Psoas muscle (tissue), 8 donors: Measurements from ENCODE around the gene ASAP2. TPM values are rescaled to one million over a fixed set of nuclear protein-coding genes. Genes with fewer than 3 reads are reported as not detected.

Experiments used
- ATAC-seq, 4 donors: fragments of 200-7000 bp; cut with Tn5 transposase; one replicate each; pipeline ENCODE4 v1.9.1; 2020; ENCODE audit warnings: moderate library complexity in 3 of 4, mild to moderate bottlenecking in 2 of 4
- DNase-seq, 2 donors: peaks; one replicate each; pipeline ENCODE4 v3.0.0-alpha.2; 2020
- H3K27ac ChIP-seq: fragments of 200-600 bp; one replicate; pipeline ENCODE4 v1.8.0; 2022
- H3K27me3 ChIP-seq, 3 donors: fragments of 200-600 bp in 1 of 3; one replicate each; pipeline versions ENCODE4 v1.6.1 to v1.8.0; 2013 to 2022; ENCODE audit warnings: low read length in 2 of 3, mild to moderate bottlenecking in 2 of 3, moderate library complexity in 1 of 3; ENCODE audit not compliant: insufficient read depth in 3 of 3
- H3K36me3 ChIP-seq, 2 donors: fragments of 200-600 bp in 1 of 2; one replicate each; pipeline versions ENCODE4 v1.6.1 to v1.8.0; 2013 to 2022; ENCODE audit warnings: low read depth in 1 of 2, mild to moderate bottlenecking in 1 of 2, moderate library complexity in 1 of 2; ENCODE audit not compliant: insufficient read depth in 1 of 2
- H3K4me1 ChIP-seq: fragments of 200-600 bp; one replicate; pipeline ENCODE4 v1.8.0; 2022
- H3K4me3 ChIP-seq: fragments of 200-600 bp; one replicate; pipeline ENCODE4 v1.8.0; 2022; ENCODE audit warnings: mild to moderate bottlenecking
- H3K9me3 ChIP-seq: fragments of 200-600 bp; one replicate; pipeline ENCODE4 v1.8.0; 2022
- WGBS, 3 donors: extraction: QIAGEN DNeasy Blood & Tissue Kit; methylation state at CpG; one replicate each; pipeline versions ENCODE4 v1.1.6 to v1.1.7; 2013; 5-methylcytosine and 5-hydroxymethylcytosine counted together
- intact Hi-C, 2 donors: fragments of 100-400 bp; cut with DNase I; formaldehyde crosslinking; loops; one replicate each; pipeline versions ENCODE4 v1.11.0 to v1.14.2; 2022
- polyA plus RNA-seq, 3 donors: library from polyadenylated mRNA; stranded (reverse); fragments of 200-250 nt; gene quantifications; one replicate each; pipeline ENCODE4 v1.2.3, GENCODE V29; 2013
- total RNA-seq, 4 donors: library from RNA; stranded (reverse); fragmentation: NEBNext Ultra II Directional in 2 of 4; extraction: Animal tissue kit (Norgen Biotek cat#: 25700) in 2 of 4; gene quantifications; one replicate each; pipeline versions ENCODE4 v1.2.1 to v1.2.4, GENCODE V29; 2021 to 2023
- TF ChIP-seq, protein P1 (sequence below): fragments of 200-600 bp; IDR thresholded peaks from one replicate; pipeline ENCODE4 v1.8.0; 2022; ENCODE audit warnings: antibody characterized with exemption
- donor health status: healthy with polysubstance abuse.
- donor health status: DM: no; HTN: no; CAD: no; lungs with moderate emphysema.
- donor health status: Bipolar disorder and iron deficiency.
- donor health status: healthy.
- donor health status: DM: yes; HTN: yes; CAD: no.
- donor health status: DM: no; HTN: no; CAD: no.
- donor health status: DM: no; HTN: no; CAD: no.
- donor health status: DM: yes; HTN: yes; CAD: no.

Gene ASAP2
- total and polyA plus RNA-seq, 7 donors, result 1.6 to 9.0 (median 3.3) TPM

DNA sequence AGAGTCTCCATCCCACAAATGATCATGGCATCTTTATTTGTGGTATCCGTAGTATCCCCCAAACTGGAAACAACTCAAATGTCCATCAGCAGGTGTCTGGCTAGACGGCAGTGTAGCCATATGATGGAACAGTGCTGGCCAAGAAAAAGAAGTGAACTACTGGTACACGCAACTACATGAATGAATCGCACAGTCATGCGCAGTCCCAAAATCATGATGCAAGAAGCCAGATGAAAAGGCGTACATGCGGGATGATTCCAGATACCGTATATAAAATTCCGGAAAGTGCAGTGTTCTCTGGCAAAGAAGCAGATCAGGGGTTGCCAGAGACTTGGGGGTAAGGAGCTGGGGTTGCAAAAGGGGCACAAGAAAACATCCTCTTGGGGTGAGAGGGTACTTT, 102.5 kb downstream of the ASAP2 start:
- Histone ChIP-seq H3K36me3 (no peaks in the 10 kb centered on the region), H3K27me3 (no peaks in the 10 kb centered on the region), H3K4me3 (no peak overlapping the region), H3K9me3 (no peaks in the 10 kb centered on the region), H3K4me1 (peaks cover 40% of the 10 kb centered on the region), H3K27ac (peak overlapping the region; percentile 88)
- TF ChIP-seq, protein P1, sequence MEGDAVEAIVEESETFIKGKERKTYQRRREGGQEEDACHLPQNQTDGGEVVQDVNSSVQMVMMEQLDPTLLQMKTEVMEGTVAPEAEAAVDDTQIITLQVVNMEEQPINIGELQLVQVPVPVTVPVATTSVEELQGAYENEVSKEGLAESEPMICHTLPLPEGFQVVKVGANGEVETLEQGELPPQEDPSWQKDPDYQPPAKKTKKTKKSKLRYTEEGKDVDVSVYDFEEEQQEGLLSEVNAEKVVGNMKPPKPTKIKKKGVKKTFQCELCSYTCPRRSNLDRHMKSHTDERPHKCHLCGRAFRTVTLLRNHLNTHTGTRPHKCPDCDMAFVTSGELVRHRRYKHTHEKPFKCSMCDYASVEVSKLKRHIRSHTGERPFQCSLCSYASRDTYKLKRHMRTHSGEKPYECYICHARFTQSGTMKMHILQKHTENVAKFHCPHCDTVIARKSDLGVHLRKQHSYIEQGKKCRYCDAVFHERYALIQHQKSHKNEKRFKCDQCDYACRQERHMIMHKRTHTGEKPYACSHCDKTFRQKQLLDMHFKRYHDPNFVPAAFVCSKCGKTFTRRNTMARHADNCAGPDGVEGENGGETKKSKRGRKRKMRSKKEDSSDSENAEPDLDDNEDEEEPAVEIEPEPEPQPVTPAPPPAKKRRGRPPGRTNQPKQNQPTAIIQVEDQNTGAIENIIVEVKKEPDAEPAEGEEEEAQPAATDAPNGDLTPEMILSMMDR, result no peak
- DNase-seq, result no peak
- intact Hi-C loops, result no loop called here
- 82 to 92% (median 87%) methylated on average over 9 of the region's 9 CpGs for WGBS, 3 donors
- ATAC-seq, result no peak

DNA sequence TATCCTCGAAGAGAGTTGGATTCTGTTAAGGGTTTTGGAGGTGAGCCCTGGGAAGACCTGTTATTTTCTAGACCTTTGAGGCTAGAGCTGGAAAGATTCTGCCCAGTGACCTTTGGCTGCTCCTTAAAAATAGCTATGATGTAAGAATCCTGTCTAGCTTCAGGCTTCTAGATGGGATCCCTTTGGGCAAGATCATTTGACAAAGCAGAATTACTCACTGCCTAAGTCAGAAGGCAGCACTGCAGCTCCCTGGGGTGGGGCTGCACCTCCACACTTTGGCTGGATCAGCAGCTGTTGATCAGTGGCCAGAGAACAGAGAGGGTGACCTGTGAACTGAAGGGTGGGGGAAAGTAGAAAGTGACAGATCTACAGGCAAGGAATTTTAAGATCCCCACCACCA, 103.8 kb downstream of the ASAP2 start:
- Histone ChIP-seq H3K27ac (peak overlapping the region; percentile 88), H3K4me3 (no peak overlapping the region), H3K9me3 (no peaks in the 10 kb centered on the region), H3K36me3 (no peaks in the 10 kb centered on the region), H3K27me3 (no peaks in the 10 kb centered on the region), H3K4me1 (peaks cover 40% of the 10 kb centered on the region)
- DNase-seq (peak; percentile 60 to 83), ATAC-seq (peak; percentile 86 to 93 (median 88))
- TF ChIP-seq, protein P1, result no peak
- intact Hi-C loops, result no loop called here
- 0 to 16% (median 8%) methylated on average over 1 of the region's 1 CpG for WGBS, 3 donors

DNA sequence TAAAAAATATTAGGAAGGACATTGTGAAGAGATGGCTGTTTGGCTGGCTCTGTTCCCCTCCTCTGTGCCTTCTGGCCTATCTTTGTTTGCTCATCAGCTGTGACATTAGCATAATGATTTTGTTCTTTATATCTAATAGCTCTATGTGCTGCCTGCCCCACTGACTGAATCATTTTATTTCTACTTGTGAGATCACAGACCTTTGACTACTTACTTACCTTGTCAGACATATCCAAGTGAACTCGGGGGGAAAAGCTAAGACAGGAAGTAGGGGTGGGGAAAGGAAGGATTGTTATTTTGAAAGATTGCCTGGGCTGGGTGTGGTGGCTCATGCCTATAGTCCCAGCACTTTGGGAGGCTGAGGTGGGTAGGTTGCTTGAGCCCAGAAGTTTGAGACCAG, 104.2 kb downstream of the ASAP2 start:
- WGBS, 3 donors, result 6 to 13% (median 6%) methylated on average over 1 of the region's 1 CpG
- no peaks in the 10 kb centered on the region for H3K36me3 ChIP-seq
- no peaks in the 10 kb centered on the region for H3K27me3 ChIP-seq
- no peaks in the 10 kb centered on the region for H3K9me3 ChIP-seq
- ATAC-seq, result peak in 3 of 4 donors; percentile 6 to 34 (median 11)
- peaks cover 40% of the 10 kb centered on the region for H3K4me1 ChIP-seq
- H3K27ac ChIP-seq, result peak overlapping the region; percentile 88
- no peak for DNase-seq
- H3K4me3 ChIP-seq, result no peak overlapping the region
- TF ChIP-seq, protein P1, result no peak
- intact Hi-C loops, result no loop called here

DNA sequence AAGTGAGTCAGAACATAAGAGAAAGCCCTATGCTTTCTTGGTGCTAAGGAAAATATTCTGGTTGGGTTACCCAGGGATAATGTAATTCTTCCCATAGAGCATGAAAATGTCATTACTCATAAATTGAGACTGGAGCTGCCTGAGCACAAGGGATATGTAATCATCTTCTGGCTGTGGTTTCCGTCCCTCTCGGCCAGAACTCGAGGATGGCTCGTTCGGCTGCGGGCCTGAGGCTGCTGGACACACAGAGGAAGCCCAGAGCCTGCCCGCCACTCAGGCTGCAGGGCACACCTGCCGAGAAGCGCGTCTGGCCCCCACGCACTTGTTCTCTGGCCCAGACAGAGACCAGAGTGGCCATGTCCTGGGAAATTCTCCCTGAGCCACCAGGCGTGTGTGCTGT, 104.9 kb downstream of the ASAP2 start:
- no peak overlapping the region for H3K4me3 ChIP-seq
- H3K36me3 ChIP-seq, result no peaks in the 10 kb centered on the region
- intact Hi-C loops, result no loop called here
- H3K27ac ChIP-seq, result peak overlapping the region; percentile 88
- DNase-seq (peak; percentile 76 to 87), ATAC-seq (peak; percentile 88 to 92 (median 90))
- TF ChIP-seq, protein P1, result no peak
- no peaks in the 10 kb centered on the region for H3K27me3 ChIP-seq
- H3K9me3 ChIP-seq, result no peaks in the 10 kb centered on the region
- peaks cover 39% of the 10 kb centered on the region for H3K4me1 ChIP-seq
- WGBS, 3 donors, result 9 to 11% (median 10%) methylated on average over 12 of the region's 12 CpGs

DNA sequence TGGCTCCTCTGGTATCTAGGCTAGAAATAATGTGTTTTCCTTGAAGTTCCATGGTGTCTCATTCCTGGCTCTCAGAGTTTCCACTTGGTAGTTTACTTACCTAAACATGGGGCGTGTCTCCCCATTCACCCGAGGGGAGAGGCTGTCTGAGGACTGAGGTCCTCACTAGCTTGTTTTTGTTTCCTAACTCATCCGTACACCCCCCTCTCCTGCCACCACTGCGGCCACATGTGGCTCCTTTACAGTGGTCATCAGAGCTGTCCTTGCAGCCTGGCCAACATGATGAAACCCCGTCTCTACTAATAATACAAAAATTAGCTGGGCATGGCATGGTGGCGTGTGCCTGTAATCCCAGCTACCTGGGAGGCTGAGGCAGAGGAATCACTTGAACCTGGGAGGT, 106.0 kb downstream of the ASAP2 start:
- no peak overlapping the region for H3K4me3 ChIP-seq
- peak overlapping the region; percentile 88 for H3K27ac ChIP-seq
- no peaks in the 10 kb centered on the region for H3K27me3 ChIP-seq
- ATAC-seq (no peak), DNase-seq (no peak)
- intact Hi-C loops, result no loop called here
- no peaks in the 10 kb centered on the region for H3K36me3 ChIP-seq
- 85 to 90% (median 85%) methylated on average over 6 of the region's 6 CpGs for WGBS, 3 donors
- TF ChIP-seq, protein P1, result no peak
- no peaks in the 10 kb centered on the region for H3K9me3 ChIP-seq
- H3K4me1 ChIP-seq, result peaks cover 29% of the 10 kb centered on the region
